CD4-positive, alpha-beta memory T cell (primary cell): ENCODE measurements around the gene HOMER2. TPM values are rescaled to one million over a fixed set of nuclear protein-coding genes. Genes with fewer than 3 reads are reported as not detected.

Experiments used
- CTCF ChIA-PET: fragments of 350-600 bp; sonication (Branson Sonifier 250); formaldehyde crosslinking; loops from one replicate; lab custom pipeline; 2021; ENCODE audit warnings: inconsistent platforms; ENCODE audit not compliant: partially characterized antibody; lab: Charles Lee
- POLR2A ChIA-PET: fragments of 350-600 bp; sonication (Branson Sonifier 250); formaldehyde crosslinking; loops from one replicate; lab custom pipeline; 2021; ENCODE audit not compliant: partially characterized antibody; lab: Charles Lee
- DNase-seq, 5 donors: peaks; one replicate each; pipeline versions ENCODE4 v3.0.0 to v3.0.0-alpha.2; 2020 to 2022; ENCODE audit warnings: mixed read lengths in 1 of 5
- H3K27ac ChIP-seq: one replicate; pipeline ENCODE4 v1.7.0; 2013; ENCODE audit warnings: low read depth, low read length
- H3K27me3 ChIP-seq: 2 replicates; pipeline ENCODE4 v1.7.0; 2013; ENCODE audit warnings: mild to moderate bottlenecking, low read length, moderate library complexity; ENCODE audit not compliant: insufficient read depth
- H3K36me3 ChIP-seq: 2 replicates; pipeline ENCODE4 v1.7.0; 2013; ENCODE audit warnings: mild to moderate bottlenecking, low read length, moderate library complexity; ENCODE audit not compliant: insufficient read depth
- H3K4me1 ChIP-seq: 2 replicates; pipeline ENCODE4 v1.7.0; 2013; ENCODE audit warnings: mild to moderate bottlenecking, low read length, moderate library complexity; ENCODE audit not compliant: insufficient read depth
- H3K4me3 ChIP-seq, 2 donors: one replicate each; pipeline ENCODE4 v1.7.0; 2013; ENCODE audit warnings: low read length in 2 of 2, mild to moderate bottlenecking in 1 of 2
- H3K9me3 ChIP-seq, 2 donors: one replicate each; pipeline ENCODE4 v1.7.0; 2013; ENCODE audit warnings: low read length in 2 of 2, control low read depth in 1 of 2; ENCODE audit not compliant: control insufficient read depth in 1 of 2
- H3K27ac Mint-ChIP-seq, 7 donors: one replicate each; pipeline ENCODE4 v1.8.0; 2020 to 2021; ENCODE audit warnings: mixed read lengths in 7 of 7, mild to moderate bottlenecking in 6 of 7, inconsistent platforms in 3 of 7, moderate library complexity in 3 of 7
- H3K27me3 Mint-ChIP-seq, 2 donors: one replicate each; pipeline ENCODE4 v1.8.0; 2020 to 2021; ENCODE audit warnings: mixed read lengths in 2 of 2
- H3K36me3 Mint-ChIP-seq, 2 donors: one replicate each; pipeline ENCODE4 v1.8.0; 2020 to 2021; ENCODE audit warnings: mixed read lengths in 2 of 2, inconsistent platforms in 1 of 2, mild to moderate bottlenecking in 1 of 2
- H3K4me1 Mint-ChIP-seq, 4 donors: one replicate each; pipeline ENCODE4 v1.8.0; 2020 to 2021; ENCODE audit warnings: mixed read lengths in 4 of 4, mild to moderate bottlenecking in 1 of 4
- H3K4me3 Mint-ChIP-seq, 8 donors: one replicate each; pipeline ENCODE4 v1.8.0; 2020 to 2021; ENCODE audit warnings: mixed read lengths in 8 of 8, mild to moderate bottlenecking in 7 of 8, moderate library complexity in 6 of 8, inconsistent platforms in 3 of 8
- H3K9me3 Mint-ChIP-seq, 8 donors: one replicate each; pipeline ENCODE4 v1.8.0; 2020 to 2021; ENCODE audit warnings: mixed read lengths in 8 of 8, mild to moderate bottlenecking in 5 of 8, inconsistent platforms in 3 of 8, moderate library complexity in 1 of 8
- intact Hi-C: fragments of 100-400 bp; cut with micrococcal nuclease; formaldehyde crosslinking; loops from one replicate; pipeline ENCODE4 v1.15.1; 2023
- polyA plus RNA-seq, 2 donors: library from polyadenylated mRNA; unstranded; fragments of 300-500 nt; fragmentation: Illumina TruSeq; gene quantifications; one replicate each; pipeline ENCODE4 v1.2.3, GENCODE V29; 2021
- total RNA-seq, 2 experiments: library from RNA; stranded (reverse); gene quantifications; one replicate each; pipeline ENCODE4 v1.2.3, GENCODE V29; 2021

HOMER2 gene
- total and polyA plus RNA-seq, 4 experiments from 2014 or later = 1.5 to 6.5 (median 6.1) TPM; not detected in 1

DNA sequence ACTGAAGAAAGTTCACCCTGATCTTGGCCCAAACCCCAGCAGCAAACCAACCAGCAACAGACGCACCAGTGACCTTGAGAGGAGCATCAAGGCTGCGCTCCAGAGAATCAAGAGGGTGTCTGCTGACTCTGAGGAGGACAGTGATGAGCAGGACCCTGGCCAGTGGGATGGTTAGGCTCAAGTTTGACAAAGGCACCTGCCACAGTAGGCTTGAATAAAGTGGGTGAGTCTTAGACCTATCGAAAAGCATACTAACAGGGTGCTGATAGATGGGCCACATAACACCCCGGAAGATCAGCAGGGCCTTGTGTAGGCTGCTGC lies 119.2 kb downstream of the HOMER2 start:
- ChIA-PET CTCF (no interaction called here), POLR2A (no interaction called here)
- Mint-ChIP-seq H3K36me3 (peaks cover 81 to 83% of the 10 kb centered on the region in 2 donors), H3K4me1 (peaks cover 8 to 13% (median 9%) of the 10 kb centered on the region in 4 donors), H3K27me3 (no peaks in the 10 kb centered on the region), H3K27ac (peak overlapping the region in 1 of 7 donors; percentile 79), H3K4me3 (no peak overlapping the region), H3K9me3 (peaks cover 0 to 6% (median 0%) of the 10 kb centered on the region in 8 donors)
- Histone ChIP-seq H3K27ac (no peak overlapping the region), H3K27me3 (no peaks in the 10 kb centered on the region), H3K4me1 (peaks cover 9% of the 10 kb centered on the region), H3K4me3 (no peak overlapping the region), H3K9me3 (no peaks in the 10 kb centered on the region), H3K36me3 (peaks cover 75% of the 10 kb centered on the region)
- intact Hi-C loops = no loop called here
- DNase-seq = no peak

DNA sequence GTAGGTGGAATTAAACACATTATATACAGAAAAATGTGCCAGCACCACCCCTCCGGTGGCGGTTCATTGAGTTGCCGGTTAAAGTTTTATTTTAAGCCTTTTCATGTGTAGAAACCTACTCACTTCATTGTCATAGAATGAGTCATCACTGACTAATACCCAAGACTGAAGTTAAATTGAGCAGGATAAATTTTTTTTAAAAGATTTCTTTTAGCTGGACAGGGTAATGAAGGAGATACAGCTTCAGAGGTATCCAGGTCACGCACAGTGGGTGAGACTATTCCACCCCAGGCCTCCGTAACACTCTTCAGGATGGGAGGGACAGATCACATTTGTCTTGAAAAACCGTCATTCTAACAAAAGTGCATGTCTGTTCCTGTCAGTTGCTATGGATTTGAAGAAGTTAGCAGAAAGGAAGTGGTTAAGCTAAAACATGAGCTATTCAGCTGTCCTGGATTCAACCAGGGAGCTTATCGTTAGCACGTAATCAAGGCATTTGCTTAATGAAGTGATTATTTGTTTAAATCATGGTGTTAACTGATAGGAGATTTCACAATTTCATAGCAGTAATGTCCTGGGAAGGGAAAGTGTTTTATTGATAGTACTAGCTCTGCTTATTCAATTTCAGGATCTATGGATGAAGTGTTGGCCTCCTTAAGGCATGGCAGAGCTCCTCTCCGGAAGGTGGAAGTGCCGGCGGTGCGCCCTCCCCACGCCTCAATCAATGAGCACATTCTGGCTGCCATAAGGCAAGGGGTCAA lies 119.7 kb downstream of the HOMER2 start:
- ChIA-PET CTCF (no interaction called here), POLR2A (interaction anchor here (0.7 kb wide), 1 partner anchor 21 kb away, joined by 4 read pairs; no protein-coding TSS in a partner anchor)
- Histone ChIP-seq H3K36me3 (peaks cover 80% of the 10 kb centered on the region), H3K27me3 (no peaks in the 10 kb centered on the region), H3K9me3 (no peaks in the 10 kb centered on the region), H3K4me3 (no peak overlapping the region), H3K4me1 (peaks cover 9% of the 10 kb centered on the region), H3K27ac (no peak overlapping the region)
- peaks cover 0 to 3% (median 0%) of the 10 kb centered on the region in 8 donors for H3K9me3 Mint-ChIP-seq
- H3K4me3 Mint-ChIP-seq = no peak overlapping the region
- peak overlapping the region in 5 of 7 donors; percentile 10 to 79 (median 50) for H3K27ac Mint-ChIP-seq
- DNase-seq = no peak
- H3K36me3 Mint-ChIP-seq = peaks cover 81 to 86% of the 10 kb centered on the region in 2 donors
- intact Hi-C loops = no loop called here
- H3K4me1 Mint-ChIP-seq = peaks cover 8 to 13% (median 9%) of the 10 kb centered on the region in 4 donors
- H3K27me3 Mint-ChIP-seq = no peaks in the 10 kb centered on the region

DNA sequence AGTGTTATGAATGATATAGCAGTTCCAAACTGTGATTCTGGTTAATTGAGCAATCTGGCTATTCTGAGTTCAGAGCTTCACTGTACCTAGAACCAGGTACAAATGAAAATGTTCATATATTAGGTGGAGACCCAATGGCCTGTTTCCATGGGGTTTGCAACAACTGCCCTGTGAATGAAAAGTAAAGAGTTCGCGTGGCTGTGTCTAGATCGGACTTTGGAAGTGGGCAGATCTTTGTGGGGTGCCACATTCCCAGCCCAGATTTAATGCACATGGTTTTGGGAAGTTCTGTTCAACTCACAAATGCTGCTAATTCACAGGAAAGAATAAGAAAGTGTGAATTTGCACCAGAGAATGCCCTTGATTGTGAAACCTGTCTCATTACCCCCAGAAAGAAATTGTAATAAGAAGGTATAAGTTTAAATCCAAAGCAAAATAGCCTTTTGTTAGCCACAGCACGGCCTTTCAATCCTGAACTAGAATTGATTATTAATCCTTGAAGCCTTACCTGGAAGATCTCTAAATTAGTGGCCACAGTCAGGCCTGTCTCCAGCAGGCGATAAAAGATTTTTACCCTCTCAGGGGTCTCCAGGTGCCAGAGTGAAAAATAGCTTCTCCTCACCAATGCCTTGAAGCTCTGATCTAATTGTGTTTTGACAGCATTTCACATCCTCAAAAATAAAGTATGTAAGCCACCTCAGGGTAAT lies 120.5 kb downstream of the HOMER2 start:
- Mint-ChIP-seq H3K9me3 (peaks cover 0 to 2% (median 0%) of the 10 kb centered on the region in 8 donors), H3K4me3 (no peak overlapping the region), H3K27ac (peak overlapping the region in 2 of 7 donors; percentile 10 to 53), H3K27me3 (no peaks in the 10 kb centered on the region), H3K36me3 (peaks cover 76 to 86% of the 10 kb centered on the region in 2 donors), H3K4me1 (peaks cover 8 to 13% (median 9%) of the 10 kb centered on the region in 4 donors)
- no peak overlapping the region for H3K4me3 ChIP-seq
- no peaks in the 10 kb centered on the region for H3K27me3 ChIP-seq
- DNase-seq = no peak
- ChIA-PET CTCF (no interaction called here), POLR2A (interaction anchor here (2.2 kb wide), 1 partner anchor 21 kb away, joined by 5 read pairs; no protein-coding TSS in a partner anchor)
- H3K27ac ChIP-seq = no peak overlapping the region
- no peaks in the 10 kb centered on the region for H3K9me3 ChIP-seq
- H3K36me3 ChIP-seq = peaks cover 85% of the 10 kb centered on the region
- intact Hi-C loops = no loop called here
- peaks cover 9% of the 10 kb centered on the region for H3K4me1 ChIP-seq

GRCh38 chr15:82830427-82831173 lies 121.9 kb downstream of the HOMER2 start:
- peak overlapping the region in 2 of 7 donors; percentile 32 to 51 for H3K27ac Mint-ChIP-seq

DNA sequence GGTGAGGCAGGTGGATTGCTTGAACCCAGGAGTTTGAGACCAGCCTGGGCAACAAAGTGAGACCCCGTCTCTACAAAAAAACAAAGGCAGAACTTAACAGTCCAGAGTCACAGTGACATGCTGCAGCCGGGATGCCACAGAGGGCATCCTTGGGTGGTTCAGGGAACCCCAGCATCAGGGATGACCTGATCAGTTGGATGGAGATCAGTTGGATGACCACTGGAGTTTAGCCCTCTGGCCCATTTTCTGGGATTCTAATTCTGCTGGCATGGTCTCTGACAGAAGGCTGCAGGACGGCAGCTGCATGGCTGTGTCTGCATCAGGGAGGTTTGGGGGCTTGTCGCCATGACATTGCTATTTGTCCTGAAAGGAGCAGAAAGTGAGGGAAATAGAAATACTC lies 123.3 kb downstream of the HOMER2 start:
- Histone ChIP-seq H3K4me3 (no peak overlapping the region), H3K27me3 (no peaks in the 10 kb centered on the region), H3K27ac (no peak overlapping the region), H3K36me3 (peaks cover 86% of the 10 kb centered on the region), H3K4me1 (peaks cover 9% of the 10 kb centered on the region), H3K9me3 (no peaks in the 10 kb centered on the region)
- intact Hi-C loops = no loop called here
- H3K9me3 Mint-ChIP-seq = no peaks in the 10 kb centered on the region
- POLR2A ChIA-PET = interaction anchor here (1.2 kb wide), 1 partner anchor 16 kb away, joined by 7 read pairs; no protein-coding TSS in a partner anchor
- DNase-seq = no peak
- CTCF ChIA-PET = no interaction called here
- H3K27ac Mint-ChIP-seq = peak overlapping the region in 2 of 7 donors; percentile 7 to 65
- H3K4me1 Mint-ChIP-seq = peaks cover 8 to 13% (median 9%) of the 10 kb centered on the region in 4 donors
- H3K27me3 Mint-ChIP-seq = no peaks in the 10 kb centered on the region
- no peak overlapping the region for H3K4me3 Mint-ChIP-seq
- H3K36me3 Mint-ChIP-seq = peaks cover 71 to 85% of the 10 kb centered on the region in 2 donors

More at GRCh38 chr15:82830427-82831173, 121.9 kb downstream of the HOMER2 start:
- CTCF ChIA-PET = no interaction called here
- Histone ChIP-seq H3K9me3 (no peaks in the 10 kb centered on the region), H3K4me3 (no peak overlapping the region), H3K36me3 (peaks cover 85% of the 10 kb centered on the region), H3K4me1 (peaks cover 9% of the 10 kb centered on the region), H3K27ac (no peak overlapping the region), H3K27me3 (no peaks in the 10 kb centered on the region)
- intact Hi-C loops = no loop called here
- POLR2A ChIA-PET = interaction anchor here (1.2 to 2.2 kb wide), 2 partner anchors 17 to 19 kb away, joined by 5 to 7 read pairs; no protein-coding TSS in a partner anchor
- H3K36me3 Mint-ChIP-seq = peaks cover 76 to 85% of the 10 kb centered on the region in 2 donors
- DNase-seq = no peak
- H3K4me1 Mint-ChIP-seq = peaks cover 8 to 13% (median 9%) of the 10 kb centered on the region in 4 donors
- H3K4me3 Mint-ChIP-seq = no peak overlapping the region
- no peaks in the 10 kb centered on the region for H3K9me3 Mint-ChIP-seq
- H3K27me3 Mint-ChIP-seq = no peaks in the 10 kb centered on the region

GRCh38 chr15:82828075-82828474 lies 124.4 kb downstream of the HOMER2 start:
- H3K36me3 ChIP-seq = peaks cover 82% of the 10 kb centered on the region
- no peaks in the 10 kb centered on the region for H3K9me3 ChIP-seq
- Mint-ChIP-seq H3K27ac (peak overlapping the region in 4 of 7 donors; percentile 2 to 63 (median 36)), H3K27me3 (no peaks in the 10 kb centered on the region), H3K4me3 (no peak overlapping the region), H3K4me1 (peaks cover 8 to 13% (median 9%) of the 10 kb centered on the region in 4 donors), H3K36me3 (peaks cover 65 to 77% of the 10 kb centered on the region in 2 donors), H3K9me3 (no peaks in the 10 kb centered on the region)
- intact Hi-C loops = no loop called here
- H3K4me1 ChIP-seq = peaks cover 9% of the 10 kb centered on the region
- CTCF ChIA-PET = no interaction called here
- no peak for DNase-seq
- no peak overlapping the region for H3K4me3 ChIP-seq
- H3K27ac ChIP-seq = no peak overlapping the region
- POLR2A ChIA-PET = no interaction called here
- no peaks in the 10 kb centered on the region for H3K27me3 ChIP-seq
